ENCODE measurements around the gene ITGA11. TPM values are rescaled to one million over a fixed set of nuclear protein-coding genes. Genes with fewer than 3 reads are reported as not detected.

The ITGA11 gene
- total and polyA plus RNA-seq, 2 of the 13 experiments (the other 11 are each of a cell fraction or from before 2014, with no cell fraction given), result not detected

GRCh38 chr15:68277603-68278344 lies 154.2 kb downstream of the ITGA11 start, which contains the start of gene FEM1B (continued):
- TF ChIP-seq AHDC1 (CRISPR knock-in tag; IDR thresholded peaks at IDR 0.05; ENCODE audit: borderline replicate concordance), result peak; percentile 36; the same call in 1 of the 2 replicates
- TF ChIP-seq ZNF562 (CRISPR knock-in tag; IDR thresholded peaks at IDR 0.05; ENCODE audit: borderline replicate concordance), result no peak
- no peak; the same call in 1 of the 2 replicates for TF ChIP-seq SMAD9 (CRISPR knock-in tag; IDR thresholded peaks at IDR 0.05)
- peak; percentile 89 for TF ChIP-seq THAP11 (CRISPR knock-in tag; IDR thresholded peaks at IDR 0.05)
- TF ChIP-seq ZBTB34 (CRISPR knock-in tag; IDR thresholded peaks at IDR 0.05), result 0 out of 2 replicates have a peak, but pooled peaks have one; percentile 21
- peak; percentile 55; the same call in 1 of the 2 replicates for TF ChIP-seq ZNF280D (CRISPR knock-in tag; IDR thresholded peaks at IDR 0.05)
- peak; percentile 8; the same call in 1 of the 2 replicates for TF ChIP-seq TFAP4 (IDR thresholded peaks at IDR 0.05; ENCODE audit: borderline replicate concordance, low read depth)
- no peak; the same call in none of the 2 replicates for TF ChIP-seq RERE (CRISPR knock-in tag; IDR thresholded peaks at IDR 0.05; ENCODE audit: low read depth)
